H1 (cell line): Measurements from ENCODE around the gene GDF2. TPM values are rescaled to one million over a fixed set of nuclear protein-coding genes. Genes with fewer than 3 reads are reported as not detected.

Source experiments
- CTCF ChIA-PET: fragments of 300-600 bp; sonication (Branson Sonifier 250); formaldehyde crosslinking; loops from one replicate; lab custom pipeline; 2021; ENCODE audit not compliant: partially characterized antibody; lab: Charles Lee
- POLR2A ChIA-PET: fragments of 300-600 bp; sonication (Branson Sonifier 250); formaldehyde crosslinking; loops from one replicate; lab custom pipeline; 2021; ENCODE audit warnings: inconsistent platforms; ENCODE audit not compliant: partially characterized antibody; lab: Charles Lee
- DNase-seq, 2 experiments: peaks; one replicate each; pipeline versions ENCODE4 v3.0.0 to v3.0.0-alpha.2; 2010 to 2022; ENCODE audit warnings: low spot score in 2 of 2, low read depth in 1 of 2, mixed read lengths in 1 of 2
- FAIRE-seq: peaks from 2 replicates; lab custom pipeline; 2011; peaks lifted over from hg19 to GRCh38; lab: Jason Lieb, UNC
- H2AFZ ChIP-seq: 2 replicates; pipeline ENCODE4 v1.8.1; 2012; ENCODE audit warnings: low read length, inconsistent platforms
- H2AK5ac ChIP-seq: 2 replicates; pipeline ENCODE4 v1.6.1; 2013; ENCODE audit warnings: low read depth, low read length
- H2BK120ac ChIP-seq: replicated peaks from 2 replicates; pipeline ENCODE3; 2013; ENCODE audit warnings: low read depth, low read length, inconsistent platforms
- H2BK12ac ChIP-seq: 2 replicates; pipeline ENCODE4 v1.6.1; 2013; ENCODE audit warnings: low read depth, low read length
- H2BK15ac ChIP-seq: 2 replicates; pipeline ENCODE4 v1.6.1; 2013; ENCODE audit warnings: low read length
- H2BK20ac ChIP-seq: 2 replicates; pipeline ENCODE4 v1.6.1; 2013; ENCODE audit warnings: low read length
- H2BK5ac ChIP-seq: 2 replicates; pipeline ENCODE4 v1.6.1; 2013; ENCODE audit warnings: low read depth, low read length
- H3K14ac ChIP-seq: 2 replicates; pipeline ENCODE4 v1.6.1; 2013; ENCODE audit warnings: inconsistent platforms; ENCODE audit not compliant: insufficient read length
- H3K18ac ChIP-seq: 2 replicates; pipeline ENCODE4 v1.6.1; 2013; ENCODE audit warnings: low read length; ENCODE audit errors: extremely low read depth
- H3K23ac ChIP-seq: 2 replicates; pipeline ENCODE4 v1.6.1; 2013; ENCODE audit warnings: inconsistent platforms; ENCODE audit not compliant: insufficient read length
- H3K23me2 ChIP-seq: 2 replicates; pipeline ENCODE4 v1.6.1; 2013; ENCODE audit warnings: low read depth, low read length
- H3K27ac ChIP-seq: 2 replicates; pipeline ENCODE4 v1.6.1; 2011; ENCODE audit warnings: low read depth, low read length, inconsistent platforms
- H3K27me3 ChIP-seq, 4 experiments: replicated peaks in 1 of 4; 1 replicate in 1 of 4; 2 replicates in 3 of 4; pipeline versions ENCODE4 v1.6.1 to v1.8.1; 2011 to 2013; ENCODE audit warnings: low read length in 3 of 4, mild to moderate bottlenecking in 3 of 4, inconsistent platforms in 2 of 4, mixed read lengths in 2 of 4, moderate library complexity in 1 of 4; ENCODE audit not compliant: control insufficient read depth in 3 of 4, insufficient read depth in 3 of 4; ENCODE audit errors: extremely low read depth in 1 of 4
- H3K36me3 ChIP-seq, 4 experiments: 2 replicates each; pipeline versions ENCODE4 v1.6.1 to v1.8.1; 2011 to 2013; ENCODE audit warnings: mild to moderate bottlenecking in 4 of 4, low read length in 3 of 4, moderate library complexity in 2 of 4, control low read depth in 1 of 4, inconsistent platforms in 1 of 4; ENCODE audit not compliant: insufficient read depth in 4 of 4, control insufficient read depth in 2 of 4
- H3K4ac ChIP-seq: replicated peaks from 2 replicates; pipeline ENCODE3; 2013; ENCODE audit warnings: low read length, low read depth, mixed read lengths, inconsistent platforms; ENCODE audit not compliant: insufficient read length
- H3K4me1 ChIP-seq, 4 experiments: replicated peaks in 1 of 4; 1 replicate in 1 of 4; 2 replicates in 3 of 4; pipeline versions ENCODE4 v1.6.1 to v1.8.1; 2011 to 2013; ENCODE audit warnings: low read length in 3 of 4, inconsistent platforms in 2 of 4, mixed read lengths in 1 of 4; ENCODE audit not compliant: insufficient read depth in 4 of 4, control insufficient read depth in 3 of 4
- H3K4me2 ChIP-seq, 2 experiments: 2 replicates each; pipeline versions ENCODE4 v1.6.1 to v1.8.1; 2011 to 2013; ENCODE audit warnings: low read depth in 2 of 2, low read length in 2 of 2, control low read depth in 1 of 2, inconsistent platforms in 1 of 2, mild to moderate bottlenecking in 1 of 2; ENCODE audit not compliant: insufficient read depth in 1 of 2
- H3K4me3 ChIP-seq, 4 experiments: fragments of 200-600, 300-600 bp in 1 of 4; sonication (generic), shearing (Covaris generic), sonication (Bioruptor Twin) in 1 of 4; 2 replicates each; pipeline versions ENCODE4 v1.5.1 to v1.8.1; 2011 to 2016; ENCODE audit warnings: low read length in 4 of 4, low read depth in 3 of 4, control low read depth in 2 of 4, inconsistent platforms in 2 of 4, mild to moderate bottlenecking in 2 of 4, mixed read lengths in 1 of 4, moderate library complexity in 1 of 4; ENCODE audit not compliant: insufficient read depth in 2 of 4; ENCODE audit errors: extremely low read depth in 1 of 4
- H3K56ac ChIP-seq: replicated peaks from 2 replicates; pipeline ENCODE3; 2013; ENCODE audit warnings: low read depth, mild to moderate bottlenecking, mixed read lengths, low read length, inconsistent platforms; ENCODE audit not compliant: insufficient read length
- H3K79me1 ChIP-seq: 2 replicates; pipeline ENCODE4 v1.6.1; 2013; ENCODE audit warnings: low read depth, low read length, control low read depth
- H3K79me2 ChIP-seq, 2 experiments: 2 replicates each; pipeline versions ENCODE4 v1.6.1 to v1.8.1; 2012 to 2013; ENCODE audit warnings: low read length in 2 of 2, mild to moderate bottlenecking in 2 of 2, inconsistent platforms in 1 of 2; ENCODE audit not compliant: insufficient read depth in 2 of 2, control insufficient read depth in 1 of 2
- H3K9ac ChIP-seq, 4 experiments: replicated peaks in 1 of 4; 1 replicate in 1 of 4; 2 replicates in 3 of 4; pipeline versions ENCODE4 v1.6.1 to v1.8.1; 2011 to 2013; ENCODE audit warnings: low read depth in 3 of 4, low read length in 3 of 4, control low read depth in 2 of 4, mild to moderate bottlenecking in 2 of 4, moderate library complexity in 2 of 4, inconsistent platforms in 1 of 4; ENCODE audit errors: extremely low read depth in 1 of 4
- H3K9me3 ChIP-seq, 2 experiments: 2 replicates each; pipeline versions ENCODE4 v1.6.1 to v1.8.1; 2012 to 2013; ENCODE audit warnings: mild to moderate bottlenecking in 2 of 2, moderate library complexity in 2 of 2, control low read depth in 1 of 2, inconsistent platforms in 1 of 2, low read depth in 1 of 2, low read length in 1 of 2, mixed read lengths in 1 of 2; ENCODE audit not compliant: insufficient read depth in 2 of 2
- H4K20me1 ChIP-seq, 2 experiments: replicated peaks in 1 of 2; 2 replicates each; pipeline versions ENCODE3 to v1.8.1; 2011 to 2013; ENCODE audit warnings: inconsistent platforms in 2 of 2, low read length in 2 of 2, mild to moderate bottlenecking in 1 of 2; ENCODE audit not compliant: insufficient read depth in 2 of 2, control insufficient read depth in 1 of 2
- H4K5ac ChIP-seq: 2 replicates; pipeline ENCODE4 v1.6.1; 2013; ENCODE audit warnings: low read length, low read depth, mixed read lengths, inconsistent platforms; ENCODE audit not compliant: insufficient read length
- H4K8ac ChIP-seq: 2 replicates; pipeline ENCODE4 v1.8.0; 2013; ENCODE audit warnings: mild to moderate bottlenecking, moderate library complexity, low read length, inconsistent platforms; ENCODE audit not compliant: insufficient read depth; ENCODE audit errors: extremely low read depth
- H4K91ac ChIP-seq: replicated peaks from 2 replicates; pipeline ENCODE3; 2013; ENCODE audit warnings: low read length, mixed read lengths, inconsistent platforms; ENCODE audit not compliant: insufficient read length
- EZH2 ChIP-seq: fragments of 200-600 bp; sonication (generic); IDR thresholded peaks from 2 replicates; pipeline ENCODE4 v1.7.1; 2012; ENCODE audit warnings: low read depth, mild to moderate bottlenecking, moderate library complexity, low read length, inconsistent platforms; ENCODE audit not compliant: severe bottlenecking
- POU5F1 ChIP-seq: IDR thresholded peaks from 2 replicates; pipeline ENCODE4 v1.6.1; 2011; ENCODE audit warnings: low read depth, mild to moderate bottlenecking, low read length, moderate library complexity
- RBBP5 ChIP-seq: IDR thresholded peaks from 2 replicates; pipeline ENCODE4 v1.7.1; 2012; ENCODE audit warnings: low read depth, mild to moderate bottlenecking, inconsistent platforms, low read length, moderate library complexity, borderline replicate concordance
- SP2 ChIP-seq: IDR thresholded peaks from 2 replicates; pipeline ENCODE4 v1.6.1; 2012; ENCODE audit warnings: mild to moderate bottlenecking, low read length, inconsistent platforms
- YY1 ChIP-seq: IDR thresholded peaks from 2 replicates; pipeline ENCODE4 v1.6.1; 2011; ENCODE audit warnings: low read depth, mild to moderate bottlenecking, low read length
- WGBS, 2 experiments: shearing (Covaris generic) in 1 of 2; methylation state at CpG; one replicate each; pipeline versions ENCODE4 v1.1.6 to v1.1.7; 2013 to 2015; ENCODE audit warnings: low lambda C conversion rate in 2 of 2, mixed read lengths in 2 of 2, inconsistent platforms in 1 of 2, low coverage in 1 of 2, missing lambda C conversion rate in 1 of 2; ENCODE audit not compliant: insufficient replicate concordance in 2 of 2, insufficient coverage in 1 of 2, insufficient read length in 1 of 2; ENCODE audit errors: extremely low coverage in 1 of 2, missing lambda C conversion rate in 1 of 2; 5-methylcytosine and 5-hydroxymethylcytosine counted together
- polyA plus RNA-seq, 7 experiments: library from polyadenylated mRNA; depleted of rRNA in 3 of 7; stranded (reverse) in 5 of 7; unstranded in 2 of 7; fragments of >200 nt in 5 of 7; fragments of 200-250 nt in 2 of 7; gene quantifications; 1 replicate in 5 of 7; 2 replicates in 1 of 7; 4 replicates in 1 of 7; pipeline versions ENCODE4 v1.2.1 to v1.2.3, GENCODE V29; 2011 to 2013; ENCODE audit warnings: missing spikeins in 2 of 7, mixed read lengths in 2 of 7
- total RNA-seq: library from RNA; stranded (reverse); fragmentation: NEBNext Ultra II Directional; extraction: Animal tissue kit (Norgen Biotek cat#: 25700); gene quantifications from 2 replicates; pipeline ENCODE4 v1.2.1, GENCODE V29; 2021
- TF ChIP-seq, protein P1 (sequence below): IDR thresholded peaks from 2 replicates; pipeline ENCODE4 v1.6.1; 2012; ENCODE audit warnings: low read length, inconsistent platforms

The GDF2 gene
- total and polyA plus RNA-seq, 2 of the 8 experiments (the other 6 are each of a cell fraction or from before 2014, with no cell fraction given): not detected

DNA sequence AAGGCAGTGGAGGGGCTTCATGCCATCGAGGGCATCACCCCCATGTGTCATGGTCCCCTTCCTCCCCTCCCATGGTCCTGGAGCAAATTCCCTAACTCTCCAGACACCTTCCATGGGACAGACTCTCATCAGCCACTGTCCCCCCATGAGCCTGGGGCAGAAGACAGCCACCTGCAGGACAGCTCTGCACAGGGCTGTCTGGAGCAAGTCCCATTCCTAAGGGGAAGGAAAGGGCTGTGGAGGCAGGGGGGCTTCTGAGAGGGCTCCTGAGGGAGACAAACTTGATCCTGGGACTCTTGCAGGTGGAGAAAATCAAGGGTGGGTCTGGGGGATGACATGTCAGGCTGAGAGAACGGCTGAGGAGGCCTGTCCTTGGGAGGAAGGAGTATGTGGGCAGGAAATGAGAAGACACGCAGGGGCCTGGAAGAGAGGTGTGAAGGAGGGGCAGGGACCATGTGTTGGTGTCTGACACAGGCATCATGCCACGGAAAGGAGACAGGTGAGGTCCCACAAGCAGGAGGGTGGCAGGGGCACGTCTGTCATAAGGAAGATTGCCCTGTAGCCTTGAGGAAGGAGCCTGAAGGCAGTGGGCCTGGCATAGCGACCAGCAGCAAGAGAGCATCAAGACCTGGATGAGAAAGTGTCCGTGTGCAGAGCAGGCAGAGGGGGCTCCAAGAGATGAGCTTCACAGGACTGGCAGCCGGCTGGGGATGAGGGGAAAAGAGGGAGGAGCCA is 36.7 kb upstream of the GDF2 start:
- ChIA-PET CTCF (interaction anchor here (0.7 to 1.4 kb wide), 6 partner anchors 12 to 255 kb away, joined by 3 to 5 read pairs (median 3); no protein-coding TSS in a partner anchor), POLR2A (no interaction called here)
- TF ChIP-seq SP2 (no peak), RBBP5 (no peak), EZH2 (no peak), YY1 (no peak), POU5F1 (no peak)
- TF ChIP-seq, protein P1, sequence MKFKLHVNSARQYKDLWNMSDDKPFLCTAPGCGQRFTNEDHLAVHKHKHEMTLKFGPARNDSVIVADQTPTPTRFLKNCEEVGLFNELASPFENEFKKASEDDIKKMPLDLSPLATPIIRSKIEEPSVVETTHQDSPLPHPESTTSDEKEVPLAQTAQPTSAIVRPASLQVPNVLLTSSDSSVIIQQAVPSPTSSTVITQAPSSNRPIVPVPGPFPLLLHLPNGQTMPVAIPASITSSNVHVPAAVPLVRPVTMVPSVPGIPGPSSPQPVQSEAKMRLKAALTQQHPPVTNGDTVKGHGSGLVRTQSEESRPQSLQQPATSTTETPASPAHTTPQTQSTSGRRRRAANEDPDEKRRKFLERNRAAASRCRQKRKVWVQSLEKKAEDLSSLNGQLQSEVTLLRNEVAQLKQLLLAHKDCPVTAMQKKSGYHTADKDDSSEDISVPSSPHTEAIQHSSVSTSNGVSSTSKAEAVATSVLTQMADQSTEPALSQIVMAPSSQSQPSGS: no peak
- H2AK5ac ChIP-seq: no peak overlapping the region
- H3K23ac ChIP-seq: no peak overlapping the region
- H3K23me2 ChIP-seq: no peaks in the 10 kb centered on the region
- no peaks in the 10 kb centered on the region for H3K9me3 ChIP-seq
- no peak overlapping the region for H4K91ac ChIP-seq
- H2BK20ac ChIP-seq: no peak overlapping the region
- H3K18ac ChIP-seq: no peak overlapping the region
- H3K9ac ChIP-seq: no peak overlapping the region
- H4K20me1 ChIP-seq: no peaks in the 10 kb centered on the region
- no peak overlapping the region for H2BK120ac ChIP-seq
- DNase-seq (no peak), FAIRE-seq (no peak)
- no peaks in the 10 kb centered on the region for H3K79me2 ChIP-seq
- no peak overlapping the region for H3K4ac ChIP-seq
- no peak overlapping the region for H2BK5ac ChIP-seq
- H2BK15ac ChIP-seq: 0 out of 2 replicates have a peak overlapping the region, but pooled peaks have one; percentile 29
- no peak overlapping the region for H3K4me2 ChIP-seq
- WGBS, 2 experiments: 80% methylated on average over 7 of the region's 8 CpGs; no CpG with 5 or more reads in 1 of the 2 experiments
- H3K14ac ChIP-seq: no peak overlapping the region
- no peak overlapping the region for H3K56ac ChIP-seq
- H2AFZ ChIP-seq: no peak overlapping the region
- no peak overlapping the region for H3K4me3 ChIP-seq
- H2BK12ac ChIP-seq: no peak overlapping the region; the same call in 1 of the 2 replicates
- no peaks in the 10 kb centered on the region for H3K36me3 ChIP-seq
- no peak overlapping the region for H4K8ac ChIP-seq
- H3K27ac ChIP-seq: no peak overlapping the region
- H3K4me1 ChIP-seq: no peaks in the 10 kb centered on the region
- H4K5ac ChIP-seq: no peak overlapping the region
- no peaks in the 10 kb centered on the region for H3K79me1 ChIP-seq
- no peaks in the 10 kb centered on the region for H3K27me3 ChIP-seq
